HepG2 (cell line): ENCODE data around the gene GDPGP1. TPM values are rescaled to one million over a fixed set of nuclear protein-coding genes. Genes with fewer than 3 reads are reported as not detected.

ENCODE experiments used
- HIVEP1 ChIP-seq: sonication (generic); formaldehyde crosslinking; IDR thresholded peaks from 2 replicates; pipeline ENCODE4 v1.4.0; 2020; ENCODE audit warnings: mild to moderate bottlenecking, missing genetic modification reagents
- IKZF5 ChIP-seq: IDR thresholded peaks from 2 replicates; pipeline ENCODE4 v1.6.1; 2018; ENCODE audit warnings: missing genetic modification reagents, mild to moderate bottlenecking, missing compliant biosample characterization
- MIXL1 ChIP-seq: IDR thresholded peaks from 2 replicates; pipeline ENCODE4 v1.6.1; 2016
- NFYC ChIP-seq: IDR thresholded peaks from 2 replicates; pipeline ENCODE4 v1.6.1; 2016; ENCODE audit warnings: missing genetic modification reagents, missing compliant biosample characterization
- POGZ ChIP-seq: sonication (generic); formaldehyde crosslinking; IDR thresholded peaks from 2 replicates; pipeline ENCODE4 v1.4.0; 2020; ENCODE audit warnings: mild to moderate bottlenecking, missing genetic modification reagents
- TEAD3 ChIP-seq: optimal IDR thresholded peaks from 2 replicates; pipeline ENCODE3; 2016; ENCODE audit warnings: borderline replicate concordance
- TFAP4 ChIP-seq: sonication (generic); IDR thresholded peaks from 2 replicates; pipeline ENCODE4 v1.6.1; 2016; ENCODE audit warnings: low read depth, borderline replicate concordance
- TFE3 ChIP-seq: IDR thresholded peaks from 2 replicates; pipeline ENCODE4 v1.6.1; 2016
- THAP11 ChIP-seq: IDR thresholded peaks from 2 replicates; pipeline ENCODE4 v1.6.1; 2016; ENCODE audit warnings: missing biosample characterization, missing genetic modification reagents
- ZEB1 ChIP-seq: IDR thresholded peaks from 2 replicates; pipeline ENCODE4 v1.6.1; 2012; ENCODE audit warnings: mild to moderate bottlenecking, low read depth, inconsistent platforms; ENCODE audit not compliant: insufficient replicate concordance
- ZNF160 ChIP-seq: sonication (generic); formaldehyde crosslinking; IDR thresholded peaks from 2 replicates; pipeline ENCODE4 v1.8.0; 2022; ENCODE audit warnings: mild to moderate bottlenecking, inconsistent platforms, missing genetic modification reagents
- ZNF362 ChIP-seq: sonication (generic); formaldehyde crosslinking; IDR thresholded peaks from 2 replicates; pipeline ENCODE4 v1.4.0; 2020; ENCODE audit warnings: missing genetic modification reagents, mild to moderate bottlenecking, borderline replicate concordance
- ZNF547 ChIP-seq: sonication (generic); formaldehyde crosslinking; IDR thresholded peaks from 2 replicates; pipeline ENCODE4 v1.5.1; 2020; ENCODE audit warnings: mild to moderate bottlenecking, missing genetic modification reagents
- ZNF598 ChIP-seq: sonication (generic); formaldehyde crosslinking; IDR thresholded peaks from 2 replicates; pipeline ENCODE4 v1.5.1; 2020; ENCODE audit warnings: mild to moderate bottlenecking, missing genetic modification reagents, borderline replicate concordance
- ZNF614 ChIP-seq: IDR thresholded peaks from 2 replicates; pipeline ENCODE4 v1.6.1; 2018; ENCODE audit warnings: missing biosample characterization, missing genetic modification reagents, inconsistent platforms, borderline replicate concordance
- ZNF687 ChIP-seq: sonication (generic); formaldehyde crosslinking; IDR thresholded peaks from 2 replicates; pipeline ENCODE4 v1.5.1; 2020; ENCODE audit warnings: mild to moderate bottlenecking, missing genetic modification reagents, moderate library complexity
- polyA plus RNA-seq, 8 experiments: library from polyadenylated mRNA; depleted of rRNA in 3 of 8; stranded (reverse) in 7 of 8; unstranded in 1 of 8; fragments of >200 nt; fragmentation: Illumina TruSeq in 4 of 8; extraction: Trizol in 4 of 8; gene quantifications; 2 replicates each; pipeline versions ENCODE4 v1.2.1 to v1.2.3, GENCODE V29; 2011 to 2016; ENCODE audit warnings: low read depth in 4 of 8, missing spikeins in 1 of 8, mixed read lengths in 1 of 8; ENCODE audit not compliant: insufficient read depth in 1 of 8
- total RNA-seq, 5 experiments: library from RNA; depleted of rRNA; stranded (reverse); fragments of >200 nt; fragmentation: Illumina TruSeq; extraction: Trizol; gene quantifications; 2 replicates each; pipeline ENCODE4 v1.2.3, GENCODE V29; 2016; ENCODE audit warnings: low read depth in 1 of 5

GDPGP1 gene
- total and polyA plus RNA-seq, 2 of the 13 experiments (the other 11 are each of a cell fraction or from before 2014, with no cell fraction given): 1.5 to 4.3 TPM

GRCh38 chr15:90293040-90293810, 59.2 kb downstream of the GDPGP1 start (continued):
- TF ChIP-seq ZNF547 (CRISPR knock-in tag) (0 out of 2 replicates have a peak, but pooled peaks have one; percentile 37), MIXL1 (CRISPR knock-in tag) (peak; percentile 64; the same call in 1 of the 2 replicates), ZNF160 (0 out of 2 replicates have a peak, but pooled peaks have one; percentile 50), ZNF614 (CRISPR knock-in tag) (peak; percentile 35; the same call in 1 of the 2 replicates), ZEB1 (peak; percentile 89), ZNF598 (CRISPR knock-in tag) (peak; percentile 66; the same call in 1 of the 2 replicates), POGZ (CRISPR knock-in tag) (peak; percentile 50), ZNF362 (CRISPR knock-in tag) (0 out of 2 replicates have a peak, but pooled peaks have one; percentile 16), HIVEP1 (CRISPR knock-in tag) (0 out of 2 replicates have a peak, but pooled peaks have one; percentile 16), TFE3 (0 out of 2 replicates have a peak, but pooled peaks have one; percentile 33), TFAP4 (peak; percentile 88; the same call in 1 of the 2 replicates), THAP11 (CRISPR knock-in tag) (peak; percentile 33; the same call in 1 of the 2 replicates), NFYC (peak; percentile 48; the same call in 1 of the 2 replicates), IKZF5 (CRISPR knock-in tag) (0 out of 2 replicates have a peak, but pooled peaks have one; percentile 36), ZNF687 (CRISPR knock-in tag) (peak; percentile 76), TEAD3 (CRISPR knock-in tag) (peak; percentile 63)
